ENCODE measurements around the gene COBL.

GRCh38 chr7:51140199-51141164 is 176.1 kb downstream of the COBL start:
- TF ChIP-seq POLR2A (IDR thresholded peaks at IDR 0.05; ENCODE audit: low read depth, low read length) (no peak), SPI1 (IDR thresholded peaks at IDR 0.05; ENCODE audit: low read depth, low read length) (no peak), POLR2AphosphoS5 (IDR thresholded peaks at IDR 0.05; ENCODE audit: low read depth, low read length) (no peak), TAF1 (IDR thresholded peaks at IDR 0.05; ENCODE audit: low read depth, low read length) (no peak), PAX5 (IDR thresholded peaks at IDR 0.05; ENCODE audit: insufficient read depth, low read length, severe bottlenecking) (no peak), POU2F2 (IDR thresholded peaks at IDR 0.05; ENCODE audit: low read depth, low read length) (no peak)
